Suprapubic skin (tissue), 4 donors: ENCODE results near the gene KRT31.

Experiments used
- CTCF ChIP-seq, 2 donors: fragments of 200-600 bp in 1 of 2; fragments of 450-650 bp in 1 of 2; sonication (generic) in 1 of 2; IDR thresholded peaks; one replicate each; pipeline ENCODE4 v1.5.1; 2016 to 2019; ENCODE audit warnings: antibody characterized with exemption in 2 of 2, mild to moderate bottlenecking in 1 of 2, moderate library complexity in 1 of 2
- EP300 ChIP-seq: sonication (generic); formaldehyde crosslinking; IDR thresholded peaks from one replicate; pipeline ENCODE4 v1.6.1; 2017; ENCODE audit warnings: antibody characterized with exemption
- POLR2AphosphoS5 ChIP-seq, 3 donors: sonication (generic); formaldehyde crosslinking; IDR thresholded peaks; one replicate each; pipeline ENCODE4 v1.6.1; 2017; ENCODE audit warnings: antibody characterized with exemption in 3 of 3

GRCh38 chr17:41439375-41439774, 42.0 kb upstream of the KRT31 start:
- TF ChIP-seq EP300 = no peak
- TF ChIP-seq POLR2AphosphoS5 (IDR thresholded peaks at IDR 0.05) = no peak
- TF ChIP-seq CTCF (IDR thresholded peaks at IDR 0.05) = no peak
